GM19328 (cell line): ENCODE measurements around the gene CFB.
"Not testable (repeated sequence)": the region's sequence is repeated elsewhere in the genome, so short reads cannot be mapped to it uniquely, and the experiment has no call there.

Source experiments
- ATAC-seq: cut with Tn5 transposase; IDR thresholded peaks from one replicate; pipeline ENCODE4 v1.9.1; 2021; ENCODE audit warnings: mild to moderate bottlenecking, moderate library complexity; ENCODE audit not compliant: unreplicated experiment

Gene CFB

GRCh38 chr6:31945507-31946369 is at the start of gene CFB:
Gene CFB, plus strand, starts transcription at chr6:31946095. Its CDS starts 127 bp downstream, at chr6:31946222.
- ATAC-seq = no peak

DNA sequence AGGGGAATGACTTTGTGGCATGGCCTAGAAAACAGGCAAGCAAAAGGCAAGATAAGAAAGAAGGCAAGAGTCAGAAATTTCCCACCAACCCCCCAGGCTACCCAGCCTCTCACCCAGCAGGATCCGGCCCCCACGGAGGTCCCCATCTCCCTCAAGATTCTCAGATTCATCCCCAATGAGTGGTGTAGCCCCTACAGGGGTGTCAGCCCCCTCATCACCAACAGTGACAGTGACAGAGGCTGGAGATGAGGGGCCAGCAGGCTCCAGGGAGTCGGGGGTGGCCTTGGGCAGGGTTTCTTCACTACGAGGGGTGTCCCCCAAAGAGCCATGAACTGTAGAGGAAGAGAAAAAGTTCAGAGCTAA is 49.4 kb upstream of the CFB start:
- ATAC-seq = no peak

DNA sequence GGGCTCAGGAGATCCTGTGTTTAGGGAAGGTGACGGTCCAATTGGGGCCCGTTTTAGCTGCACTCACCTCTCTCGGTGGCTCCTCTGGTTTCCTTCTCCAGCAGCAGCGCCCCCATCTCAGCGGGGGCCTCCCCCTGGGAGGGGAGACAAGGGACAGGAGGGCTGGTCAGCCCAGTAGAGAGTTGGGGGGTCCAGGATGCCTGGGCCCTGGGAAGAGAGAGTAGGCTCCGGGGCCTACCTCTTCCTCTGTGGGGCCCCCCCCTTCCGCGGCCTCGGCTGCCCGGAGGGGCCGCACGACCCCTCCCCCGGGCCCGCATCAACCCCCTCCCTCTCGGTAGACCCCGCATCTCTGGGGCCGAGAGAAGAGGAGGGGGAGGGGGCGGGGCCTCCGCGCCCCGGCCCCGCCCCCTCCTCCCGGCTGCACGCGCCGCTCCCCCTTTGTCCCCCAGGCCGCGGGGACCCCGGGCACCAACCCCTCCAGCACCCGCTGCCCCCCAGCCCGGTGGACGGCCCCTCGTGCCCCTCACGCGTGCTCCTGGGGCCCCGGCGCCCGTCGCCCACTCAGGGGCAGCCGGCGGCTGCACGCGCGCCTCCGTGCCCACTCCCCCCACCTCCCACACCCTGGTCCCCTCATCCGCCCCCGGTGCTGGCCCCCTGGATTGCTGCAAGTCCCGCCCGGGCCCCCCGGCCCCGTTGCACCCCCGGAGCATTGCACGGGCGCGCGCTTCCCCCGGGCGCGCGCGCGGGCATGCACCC is 48.9 kb upstream of the CFB start:
- ATAC-seq = no peak

- ATAC-seq = peak; percentile 48
Measured at GRCh38 chr6:31897612-31898382, 48.1 kb upstream of the CFB start, which contains the start of gene EHMT2. Gene EHMT2, minus strand, starts transcription at chr6:31897698. Its CDS starts 21 bp downstream, at chr6:31897677.

GRCh38 chr6:31898383-31899011 is 47.4 kb upstream of the CFB start:
- no peak for ATAC-seq

- no peak for ATAC-seq
Measured at GRCh38 chr6:31899215-31899614, 46.7 kb upstream of the CFB start.

DNA sequence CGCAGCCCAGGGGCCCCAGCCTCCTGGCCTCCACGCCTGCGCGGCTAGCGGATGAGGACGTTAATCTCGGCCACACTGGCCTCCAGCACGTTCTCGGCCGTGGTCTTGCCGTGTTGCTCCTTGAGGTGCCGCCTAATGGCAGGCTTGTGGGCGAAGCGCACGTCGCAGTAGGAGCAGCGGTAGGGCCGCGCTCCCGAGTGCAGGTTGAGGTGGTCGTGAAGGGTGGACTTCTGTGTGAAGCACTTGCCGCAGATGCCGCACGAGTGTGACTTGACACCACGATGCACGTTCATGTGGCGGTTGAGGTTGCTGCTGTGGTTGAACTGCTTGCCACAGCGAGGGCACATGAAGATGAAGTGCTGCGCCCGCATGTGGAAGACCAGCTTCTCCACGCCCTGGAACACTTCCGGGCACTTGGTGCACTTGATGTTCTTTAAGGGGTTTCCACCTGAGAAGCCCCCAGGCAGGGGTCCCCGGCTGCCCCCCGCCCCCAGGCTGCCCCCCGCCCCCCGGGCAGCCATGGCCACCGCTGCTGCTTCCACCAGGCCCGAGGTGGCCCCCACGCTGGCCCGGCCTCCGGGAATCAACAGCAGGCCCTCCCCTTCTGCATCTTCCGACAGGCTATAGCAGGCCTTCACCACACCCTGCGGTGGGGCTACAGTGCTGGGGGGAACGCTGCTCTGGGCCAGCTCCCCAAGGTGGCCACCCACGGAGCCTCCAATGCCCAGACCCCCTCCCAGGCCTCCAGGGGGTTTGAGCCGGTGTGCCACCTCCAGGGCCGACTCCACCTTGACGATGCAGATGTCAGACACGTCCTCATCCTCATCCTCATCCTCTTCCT is 45.8 kb upstream of the CFB start:
- no peak for ATAC-seq

- no peak for ATAC-seq
Measured at GRCh38 chr6:31900917-31901414, 44.9 kb upstream of the CFB start.

GRCh38 chr6:31901415-31901952 is 44.4 kb upstream of the CFB start:
- ATAC-seq = no peak

- no peak for ATAC-seq
Measured at GRCh38 chr6:31901953-31902643, 43.8 kb upstream of the CFB start, which contains the start of gene ZBTB12. Gene ZBTB12, minus strand, starts transcription at chr6:31902086. Its CDS starts 781 bp downstream, at chr6:31901305.

GRCh38 chr6:31903957-31904356 is 41.9 kb upstream of the CFB start:
- no peak for ATAC-seq

DNA sequence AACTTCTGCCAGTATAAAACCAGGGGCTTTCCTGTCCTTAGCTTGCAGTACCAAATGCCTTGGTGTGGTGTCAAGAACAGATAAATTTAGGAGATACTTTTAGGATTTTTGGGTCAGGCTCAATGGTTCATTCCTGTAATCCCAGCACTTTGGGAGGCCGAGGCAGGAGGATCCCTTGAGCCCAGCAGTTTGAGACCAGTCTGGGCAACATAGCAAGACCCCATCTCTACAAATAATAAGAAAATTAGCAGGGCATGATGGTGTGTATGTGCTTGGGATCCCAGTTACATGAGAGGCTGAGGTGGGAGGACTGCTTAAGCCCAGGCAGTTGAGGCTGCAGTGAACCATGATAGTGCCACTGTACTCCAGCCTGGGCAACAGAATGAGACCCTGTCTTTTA is 40.9 kb upstream of the CFB start:
- ATAC-seq = no peak

DNA sequence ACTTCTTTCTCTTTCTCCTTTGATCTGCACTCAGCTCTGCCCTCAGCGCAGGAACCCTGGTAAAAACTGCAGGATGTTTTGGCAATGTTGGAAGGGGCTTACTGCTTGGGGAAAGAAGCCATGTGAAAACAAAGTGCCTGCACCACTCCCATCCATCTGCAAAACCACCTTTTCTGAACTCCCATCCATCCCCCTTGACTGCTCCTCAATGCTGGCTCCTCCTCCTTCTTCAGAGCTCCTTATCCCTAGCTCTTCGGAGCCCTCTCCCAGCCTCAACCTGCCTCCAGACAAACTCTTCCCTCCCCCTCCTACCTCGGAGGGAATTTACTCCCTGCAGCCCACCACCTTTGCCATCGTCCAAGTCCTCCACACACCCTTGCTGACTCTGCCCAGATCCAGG is 39.8 kb upstream of the CFB start:
- no peak for ATAC-seq

GRCh38 chr6:31906727-31907126 is 39.2 kb upstream of the CFB start:
- ATAC-seq = not testable (repeated sequence)

GRCh38 chr6:31907158-31907813 is 38.6 kb upstream of the CFB start:
- ATAC-seq = no peak

DNA sequence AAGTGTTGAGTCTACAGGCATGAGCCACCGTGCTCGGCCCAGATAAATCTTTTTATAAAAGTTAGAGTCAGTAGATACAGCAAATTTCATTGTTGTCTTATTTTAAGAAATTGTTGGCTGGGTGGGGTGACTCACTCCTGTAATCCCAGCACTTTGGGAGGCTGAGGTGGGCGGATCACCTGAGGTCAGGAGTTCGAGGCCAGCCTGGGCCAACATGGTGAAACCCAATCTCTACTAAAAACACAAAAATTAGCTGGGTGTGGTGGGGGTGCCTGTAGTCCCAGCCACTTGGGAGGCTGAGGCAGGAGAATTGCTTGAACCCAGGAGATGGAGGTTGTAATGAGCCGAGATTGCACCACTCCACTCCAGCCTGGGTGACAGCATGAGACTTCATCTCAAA is 37.6 kb upstream of the CFB start:
- ATAC-seq = not testable (repeated sequence)

DNA sequence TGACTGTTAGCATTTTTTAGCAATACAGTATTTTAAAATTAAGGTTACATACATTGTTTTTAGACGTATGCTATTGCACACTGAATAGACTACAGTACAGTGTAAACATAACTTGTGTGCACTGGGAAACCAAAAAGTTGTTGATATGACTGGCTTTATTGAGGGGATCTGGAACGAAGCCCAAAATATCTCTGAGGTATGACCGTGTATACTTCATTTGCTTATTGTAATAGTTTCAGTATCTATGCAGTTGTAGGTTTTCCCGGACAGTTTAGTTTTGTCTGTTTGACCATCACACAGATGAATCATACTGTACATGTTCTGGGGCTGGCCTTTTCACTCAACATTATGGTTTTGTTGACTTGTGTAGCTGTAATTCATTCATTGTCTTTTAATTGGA is 37.1 kb upstream of the CFB start:
- ATAC-seq = no peak

DNA sequence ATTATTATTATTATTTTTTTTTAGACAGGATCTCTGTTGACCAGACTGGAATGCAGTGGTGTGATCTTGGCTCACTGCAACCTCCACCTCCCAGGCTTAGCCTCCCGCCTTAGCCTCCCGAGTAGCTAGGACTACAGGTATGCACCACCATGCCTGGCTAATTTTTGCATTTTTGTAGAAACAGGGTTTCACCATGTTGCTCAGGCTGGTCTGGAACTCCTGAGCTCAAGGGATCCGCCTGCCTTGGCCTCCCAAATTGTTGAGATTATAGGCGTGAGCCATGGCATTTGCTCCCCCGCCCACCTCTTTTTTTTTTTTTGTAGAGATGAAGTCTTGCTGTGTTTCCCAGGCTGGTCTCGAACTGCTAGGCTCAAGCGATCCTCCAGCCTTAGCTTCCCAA is 36.6 kb upstream of the CFB start:
- ATAC-seq = not testable (repeated sequence)
